Panc1 (cell line): Measurements from ENCODE around the gene UBR2.

ENCODE experiments used
- CTCF ChIP-seq: fragments of 450-650 bp; IDR thresholded peaks from 2 replicates; pipeline ENCODE4 v1.5.1; 2017; ENCODE audit warnings: mild to moderate bottlenecking
- POLR2AphosphoS5 ChIP-seq: IDR thresholded peaks from 2 replicates; pipeline ENCODE4 v1.6.1; 2012; ENCODE audit warnings: mild to moderate bottlenecking, low read depth, low read length, moderate library complexity
- REST ChIP-seq, 2 experiments: IDR thresholded peaks; 2 replicates each; pipeline ENCODE4 v1.6.1; 2011 to 2012; ENCODE audit warnings: low read depth in 2 of 2, control low read depth in 1 of 2, low read length in 1 of 2, mild to moderate bottlenecking in 1 of 2, moderate library complexity in 1 of 2; ENCODE audit not compliant: insufficient read depth in 1 of 2
- TCF7L2 ChIP-seq: IDR thresholded peaks from 2 replicates; pipeline ENCODE4 v1.6.1; 2011; ENCODE audit warnings: mild to moderate bottlenecking, low read depth, low read length, inconsistent platforms

- TF ChIP-seq CTCF (no peak), POLR2AphosphoS5 (no peak), TCF7L2 (no peak), REST (IDR thresholded peaks at IDR 0.05; ENCODE audit: insufficient read depth in 1 of 2, low read depth in 2 of 2, low read length in 1 of 2) (no peak)
Observed at GRCh38 chr6:42652024-42652746, 88.4 kb downstream of the UBR2 start.
